Left lobe of liver (tissue), 2 donors: ENCODE results near the gene ATAD3A. TPM values are rescaled to one million over a fixed set of nuclear protein-coding genes. Genes with fewer than 3 reads are reported as not detected.
"Not testable (repeated sequence)": the region's sequence is repeated elsewhere in the genome, so short reads cannot be mapped to it uniquely, and the experiment has no call there.

Experiments used
- ATAC-seq: fragments of 200-7000 bp; cut with Tn5 transposase; one replicate; pipeline ENCODE4 v1.9.1; 2020; ENCODE audit warnings: mild to moderate bottlenecking, moderate library complexity
- DNase-seq: peaks from one replicate; pipeline ENCODE4 v3.0.0-alpha.2; 2020; ENCODE audit warnings: low spot score
- total RNA-seq: library from RNA; stranded (reverse); gene quantifications from one replicate; pipeline ENCODE4 v1.2.1, GENCODE V29; 2021
- donor health status: DM: no; HTN: no; CAD: no; lungs with moderate emphysema.
- donor health status: DM: no; HTN: yes; CAD: no.

ATAD3A gene
- total RNA-seq, 1 donor from 2014 or later, result 16.3 TPM

DNA sequence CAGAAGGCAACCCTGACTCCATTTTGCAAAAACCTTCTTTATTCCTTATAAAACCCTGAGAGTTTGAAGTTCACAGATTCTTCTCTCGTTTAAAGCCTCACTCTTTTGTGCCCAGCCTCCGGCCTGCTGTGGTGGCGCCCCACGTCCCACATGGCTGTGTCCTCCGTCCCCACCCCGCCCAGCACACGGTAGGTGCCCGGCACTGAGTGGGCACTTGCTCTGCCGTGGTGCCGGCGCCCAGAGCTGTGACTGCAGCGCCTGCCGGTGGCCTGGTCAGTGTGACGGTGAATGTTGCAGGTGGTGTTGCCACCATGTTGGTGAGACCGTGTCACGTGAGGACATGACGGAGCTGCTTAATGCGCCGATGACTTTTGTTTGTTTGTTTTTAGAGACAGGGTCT is 9.4 kb downstream of the ATAD3A start:
- DNase-seq (no peak), ATAC-seq (no peak)

GRCh38 chr1:1522536-1522935 is 10.6 kb downstream of the ATAD3A start:
- not testable (repeated sequence) for ATAC-seq, DNase-seq

DNA sequence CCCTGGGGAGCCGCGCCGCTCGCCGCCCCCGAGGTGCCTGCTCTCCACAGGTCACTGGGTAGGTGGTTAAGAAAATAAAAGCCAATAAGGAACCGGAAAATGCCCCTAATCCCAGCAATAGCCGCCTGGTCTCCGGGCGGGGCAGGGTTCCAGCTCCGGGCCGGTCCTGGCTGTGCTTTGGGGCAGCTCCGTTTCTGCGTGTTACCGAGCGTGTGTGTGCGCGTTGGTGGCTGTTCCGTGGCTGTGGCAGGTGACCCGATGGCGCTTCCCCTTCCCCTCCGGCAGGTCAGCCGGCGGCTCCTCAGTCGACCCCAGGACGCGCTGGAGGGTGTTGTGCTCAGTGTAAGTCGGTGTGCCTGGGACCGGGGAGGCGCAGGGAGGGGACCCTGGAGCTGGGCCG is 11.3 kb downstream of the ATAD3A start:
- not testable (repeated sequence) for DNase-seq, ATAC-seq

DNA sequence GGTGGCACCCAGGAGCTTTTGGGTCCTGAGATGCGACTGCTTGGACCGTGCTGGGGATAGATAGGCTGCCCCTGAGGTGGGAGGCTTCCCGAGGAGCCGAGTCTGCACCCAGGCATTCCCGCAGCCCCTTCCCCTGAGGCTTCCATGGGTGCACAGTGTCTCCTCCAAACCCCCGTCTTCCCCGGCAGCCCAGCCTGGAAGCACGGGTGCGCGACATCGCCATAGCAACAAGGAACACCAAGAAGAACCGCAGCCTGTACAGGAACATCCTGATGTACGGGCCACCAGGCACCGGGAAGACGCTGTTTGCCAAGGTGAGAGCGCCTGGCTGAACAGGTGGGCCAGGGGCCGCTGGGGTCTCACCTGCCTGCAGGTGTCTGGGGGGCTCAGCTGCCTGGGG is 11.7 kb downstream of the ATAD3A start:
- ATAC-seq, DNase-seq: not testable (repeated sequence)

- peak; percentile 75 for DNase-seq
Measured at GRCh38 chr1:1524750-1525383, 12.9 kb downstream of the ATAD3A start.

GRCh38 chr1:1526476-1526875 is 14.5 kb downstream of the ATAD3A start:
- not testable (repeated sequence) for DNase-seq

More at GRCh38 chr1:1524750-1525383, 12.9 kb downstream of the ATAD3A start:
- peak; percentile 87 for ATAC-seq

DNA sequence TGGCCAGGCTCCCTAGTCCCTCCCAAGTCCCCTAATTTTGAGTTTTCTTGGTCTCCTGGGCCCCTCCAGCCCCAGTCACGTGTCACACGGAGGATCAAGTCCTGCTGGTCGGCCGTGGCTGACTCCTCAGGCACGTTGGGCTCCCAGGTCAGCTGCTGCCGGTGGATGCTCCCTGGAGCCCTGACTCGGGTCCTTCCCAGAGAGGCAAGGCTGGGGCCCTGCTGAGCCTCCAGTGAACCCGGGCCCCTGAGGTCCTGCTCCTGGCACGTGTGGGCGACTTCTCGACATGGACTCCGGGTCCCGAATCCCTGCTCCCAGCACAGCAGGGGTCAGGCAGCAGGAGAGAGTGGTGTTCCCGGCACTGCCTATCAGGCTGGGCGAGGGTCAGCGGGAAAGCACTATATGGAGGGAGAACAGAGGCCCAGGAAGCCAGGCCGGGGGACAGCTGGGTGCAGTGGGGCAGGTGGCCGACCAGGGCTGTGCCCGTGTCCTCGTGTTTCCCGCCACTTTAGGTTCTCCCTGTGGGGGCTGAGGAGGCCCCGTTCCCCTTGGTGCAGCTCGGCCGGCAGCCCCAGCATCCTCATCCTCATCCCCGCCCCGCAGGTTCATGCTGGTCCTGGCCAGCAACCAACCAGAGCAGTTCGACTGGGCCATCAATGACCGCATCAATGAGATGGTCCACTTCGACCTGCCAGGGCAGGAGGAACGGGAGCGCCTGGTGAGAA is 15.3 kb downstream of the ATAD3A start:
- ATAC-seq, result no peak
- no peak for DNase-seq

More at GRCh38 chr1:1526476-1526875, 14.5 kb downstream of the ATAD3A start:
- ATAC-seq, result not testable (repeated sequence)

- DNase-seq (no peak), ATAC-seq (no peak)
Measured at GRCh38 chr1:1528301-1529267, 16.6 kb downstream of the ATAD3A start.

DNA sequence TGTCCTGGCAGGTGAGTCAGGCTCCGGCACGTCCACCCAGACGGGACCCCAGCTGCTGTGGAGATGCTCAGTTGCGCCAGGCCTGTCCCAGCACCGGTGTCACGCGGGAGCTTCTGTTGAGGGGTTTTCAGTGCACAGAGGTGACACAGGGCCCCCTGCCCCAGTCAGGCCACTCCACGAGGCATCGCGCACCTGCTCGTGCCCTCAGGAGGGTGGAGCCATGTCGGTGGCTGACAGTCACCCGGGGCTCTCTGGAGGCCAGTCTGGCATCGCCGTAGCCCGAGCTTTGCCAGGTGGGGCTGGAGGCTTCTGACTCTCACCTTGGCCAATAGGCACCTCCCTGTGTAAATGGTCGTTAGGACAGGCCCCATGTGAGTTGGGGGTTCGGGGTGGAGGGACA is 17.4 kb downstream of the ATAD3A start:
- ATAC-seq, result no peak
- no peak for DNase-seq

DNA sequence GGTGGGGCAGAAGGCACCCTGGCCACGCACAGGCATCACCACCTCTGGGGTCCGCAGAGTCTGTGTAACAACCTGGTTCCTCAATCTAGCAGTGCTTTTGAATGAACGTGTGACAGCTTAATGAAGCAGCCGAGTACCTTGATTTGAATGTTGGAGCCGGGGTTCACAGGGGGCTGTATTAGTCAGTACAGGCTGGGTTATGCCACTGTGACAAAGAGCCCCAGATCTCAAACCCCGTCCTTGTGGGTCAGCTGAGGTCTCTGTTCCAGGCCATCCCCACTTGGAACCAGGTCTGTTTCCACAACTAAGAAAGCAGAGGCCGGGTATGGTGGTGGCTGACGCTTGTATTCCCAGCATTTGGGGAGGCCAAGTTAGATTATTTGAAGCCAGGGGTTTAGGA is 18.0 kb downstream of the ATAD3A start:
- DNase-seq (no peak), ATAC-seq (no peak)

DNA sequence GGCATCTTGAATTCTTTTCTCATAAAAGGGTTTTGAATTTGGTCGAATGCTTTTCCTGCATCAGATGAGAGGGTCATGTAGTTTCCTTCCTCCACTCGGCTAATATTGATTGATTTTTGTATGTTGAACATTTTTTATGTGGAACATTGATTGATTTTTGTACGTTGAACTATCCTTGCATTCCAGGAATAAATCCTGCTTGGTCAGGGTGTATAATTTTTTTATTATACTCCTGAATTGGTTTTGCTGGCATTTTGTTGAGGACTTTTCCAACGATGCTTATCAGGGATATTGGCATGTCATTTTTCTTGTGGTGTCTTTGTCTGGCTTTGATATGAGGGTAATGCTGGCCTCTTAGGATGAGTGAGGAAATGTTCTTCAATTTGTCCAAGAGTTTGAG is 20.0 kb downstream of the ATAD3A start:
- ATAC-seq, result no peak

DNA sequence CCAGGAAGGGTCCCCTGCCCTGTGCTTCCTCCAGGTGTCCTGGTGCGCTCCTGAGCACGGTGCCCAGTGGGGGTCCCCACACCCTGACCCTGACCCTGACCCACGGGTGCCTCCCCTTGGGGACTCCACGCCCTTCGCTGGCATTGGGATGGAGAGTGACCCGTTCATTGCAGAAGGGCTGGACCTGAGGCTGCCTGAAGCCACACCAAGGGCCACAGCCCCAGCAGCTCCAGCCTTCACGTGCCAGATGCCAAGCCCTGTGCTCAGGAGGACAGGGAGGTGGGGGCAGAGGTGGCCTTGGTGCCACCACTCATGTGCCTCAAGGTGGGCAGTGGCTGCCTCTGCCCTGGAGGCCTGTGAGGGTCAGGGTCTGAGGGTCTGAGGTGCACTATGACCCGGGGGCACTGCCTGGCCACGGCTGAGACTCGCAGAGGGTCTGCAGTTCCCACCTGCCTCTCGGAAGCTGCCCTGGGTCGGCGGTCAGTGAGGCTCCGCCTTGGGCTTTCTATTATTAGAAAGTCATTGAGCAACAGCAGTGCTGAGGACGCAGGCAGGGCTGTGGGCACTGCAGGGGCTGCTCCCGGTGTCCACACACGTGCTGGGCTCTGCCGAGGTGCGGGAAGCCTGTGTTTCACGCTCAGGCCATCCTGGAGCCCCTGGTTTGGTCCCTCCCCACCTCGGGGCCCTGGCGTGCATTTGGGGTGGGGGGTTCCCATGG is 21.4 kb downstream of the ATAD3A start:
- DNase-seq, result not testable (repeated sequence)
- ATAC-seq, result peak; percentile 51

More for the DNA sequence above, 20.0 kb downstream of the ATAD3A start:
- DNase-seq, result no peak

DNA sequence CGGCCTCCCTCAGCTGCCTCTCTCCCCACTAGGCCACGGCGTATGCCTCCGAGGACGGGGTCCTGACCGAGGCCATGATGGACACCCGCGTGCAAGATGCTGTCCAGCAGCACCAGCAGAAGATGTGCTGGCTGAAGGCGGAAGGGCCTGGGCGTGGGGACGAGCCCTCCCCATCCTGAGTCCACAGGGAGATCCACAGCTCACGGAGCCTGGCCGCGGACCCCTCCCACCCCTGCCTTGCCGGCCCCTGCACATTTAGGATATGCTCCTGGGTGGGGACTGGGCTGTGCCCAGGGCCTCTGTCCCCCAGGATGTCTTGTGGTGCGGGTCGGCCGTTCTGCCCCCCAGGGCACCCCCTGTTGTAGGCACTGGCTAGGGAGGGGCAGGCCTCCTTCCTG is 21.9 kb downstream of the ATAD3A start:
- ATAC-seq, DNase-seq: not testable (repeated sequence)

DNA sequence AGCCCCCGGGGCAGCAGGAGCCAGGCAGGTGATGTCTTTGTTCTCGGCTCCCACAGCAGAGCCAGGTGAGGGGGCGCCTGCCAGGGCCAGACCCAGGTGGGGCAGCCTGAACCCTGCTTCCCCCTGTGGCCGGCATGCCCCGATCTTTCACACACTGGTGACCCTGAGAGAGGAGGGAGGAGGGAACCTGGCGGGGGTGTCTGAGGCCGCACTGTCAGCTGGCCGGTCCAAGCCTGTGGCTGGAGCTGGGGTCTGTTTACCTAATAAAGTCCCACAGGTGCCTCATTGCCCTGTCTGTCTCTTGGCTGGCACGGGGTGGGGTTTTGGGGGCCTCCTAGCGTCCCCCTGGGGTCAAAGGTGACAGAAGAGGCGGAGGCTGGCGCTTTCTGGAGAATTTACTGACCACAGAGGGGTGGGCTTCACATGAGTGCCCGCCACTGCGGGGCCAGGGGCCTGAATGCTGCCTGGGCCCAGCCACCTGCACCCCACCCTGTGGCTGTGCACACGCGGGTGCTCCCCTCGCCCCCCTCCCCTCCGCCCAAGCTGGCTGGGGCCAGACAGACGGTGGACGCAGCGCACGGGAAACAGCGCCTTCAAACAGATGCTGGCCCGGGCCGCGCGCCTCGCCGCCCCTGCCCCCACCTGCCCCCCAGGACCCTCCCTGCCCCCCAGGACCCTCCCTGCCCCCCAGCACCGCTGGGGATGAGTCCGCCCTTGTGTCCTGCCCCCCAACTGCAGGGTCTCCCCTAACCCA is 22.6 kb downstream of the ATAD3A start:
- DNase-seq (no peak), ATAC-seq (no peak)

- DNase-seq, result no peak
- ATAC-seq, result no peak
Measured at GRCh38 chr1:1535201-1536018, 23.4 kb downstream of the ATAD3A start.

- ATAC-seq (no peak), DNase-seq (no peak)
Measured at GRCh38 chr1:1536019-1536937, 24.3 kb downstream of the ATAD3A start.

GRCh38 chr1:1536938-1537546 is 25.1 kb downstream of the ATAD3A start:
- no peak for DNase-seq
- ATAC-seq, result no peak
